K562 (cell line): ENCODE data around the gene DUS3L. TPM values are rescaled to one million over a fixed set of nuclear protein-coding genes. Genes with fewer than 3 reads are reported as not detected.

Source experiments
- ATAC-seq: fragments of 200-7000 bp; cut with Tn5 transposase; 3 replicates; pipeline ENCODE4 v1.9.1; 2020; ENCODE audit warnings: moderate library complexity
- BruUV-seq: library from RNA; stranded (reverse); fragments of 400-500 nt; replicated peaks from 2 replicates; lab custom pipeline; 2021; lab: Mats Ljungman, UMichigan
- CTCF ChIA-PET: fragments of 300-600 bp; formaldehyde crosslinking; extraction: SDS; loops from one replicate; lab custom pipeline; 2021; ENCODE audit warnings: low intra/inter-chr PET ratio; lab: Yijun Ruan, JAX
- POLR2A ChIA-PET: fragments of 300-600, 350-650 bp; sonication (Branson Sonifier 250); formaldehyde crosslinking; extraction: SDS; loops from one replicate; lab custom pipeline; 2021; ENCODE audit warnings: antibody characterized with exemption, inconsistent platforms; lab: Yijun Ruan, JAX
- DNase-seq, 4 experiments: peaks; one replicate each; pipeline versions ENCODE4 v3.0.0 to v3.0.0-alpha.2; 2011 to 2018; ENCODE audit warnings: low spot score in 3 of 4, mixed read lengths in 3 of 4; ENCODE audit errors: extremely low read depth in 1 of 4
- FAIRE-seq: peaks from 2 replicates; lab custom pipeline; 2011; peaks lifted over from hg19 to GRCh38; lab: Jason Lieb, UNC
- H2AFZ ChIP-seq: 2 replicates; pipeline ENCODE4 v1.6.0; 2011; ENCODE audit warnings: low read depth, low read length, control low read depth, inconsistent platforms
- H3K27ac ChIP-seq: fragments of 200-600 bp; 3 replicates; pipeline ENCODE4 v1.8.0; 2011; ENCODE audit warnings: low read depth, mild to moderate bottlenecking, control low read depth, inconsistent platforms, low read length, moderate library complexity, mixed read lengths; ENCODE audit errors: extremely low read depth
- H3K27me3 ChIP-seq, 2 experiments: fragments of 300-600 bp in 1 of 2; 2 replicates in 1 of 2; 3 replicates in 1 of 2; pipeline versions ENCODE4 v1.6.0 to v1.8.0; 2011; ENCODE audit warnings: inconsistent platforms in 2 of 2, low read length in 2 of 2, mild to moderate bottlenecking in 1 of 2, mixed read lengths in 1 of 2, moderate library complexity in 1 of 2; ENCODE audit not compliant: control insufficient read depth in 2 of 2, insufficient read depth in 2 of 2
- H3K36me3 ChIP-seq: fragments of 300-600 bp; 3 replicates; pipeline ENCODE4 v1.8.0; 2011; ENCODE audit warnings: mild to moderate bottlenecking, low read length, inconsistent platforms; ENCODE audit not compliant: control insufficient read depth, insufficient read depth
- H3K4me1 ChIP-seq, 2 experiments: fragments of 200-600 bp in 1 of 2; replicated peaks in 1 of 2; 2 replicates in 1 of 2; 3 replicates in 1 of 2; pipeline versions ENCODE4 v1.5.1 to v1.8.0; 2011; ENCODE audit warnings: inconsistent platforms in 2 of 2, low read length in 2 of 2, mild to moderate bottlenecking in 1 of 2, mixed read lengths in 1 of 2, moderate library complexity in 1 of 2; ENCODE audit not compliant: control insufficient read depth in 2 of 2, insufficient read depth in 2 of 2
- H3K4me2 ChIP-seq: 2 replicates; pipeline ENCODE4 v1.6.1; 2011; ENCODE audit warnings: low read length, control low read depth, inconsistent platforms, mixed read lengths; ENCODE audit not compliant: insufficient read depth
- H3K4me3 ChIP-seq: fragments of 200-600 bp; sonication (generic), shearing (Covaris generic); 2 replicates; pipeline ENCODE4 v1.5.1; 2016; ENCODE audit warnings: control low read depth, inconsistent platforms
- H3K79me2 ChIP-seq: fragments of 200-600 bp; 3 replicates; pipeline ENCODE4 v1.8.0; 2011; ENCODE audit warnings: low read length, inconsistent platforms; ENCODE audit not compliant: control insufficient read depth, insufficient read depth
- H3K9ac ChIP-seq, 2 experiments: 2 replicates each; pipeline versions ENCODE4 v1.6.0 to v1.6.1; 2011; ENCODE audit warnings: low read depth in 2 of 2, low read length in 2 of 2, control low read depth in 1 of 2, inconsistent platforms in 1 of 2, mild to moderate bottlenecking in 1 of 2, mixed read lengths in 1 of 2; ENCODE audit not compliant: insufficient read depth in 1 of 2
- H3K9me1 ChIP-seq: one replicate; pipeline ENCODE4 v1.6.0; 2011; ENCODE audit warnings: inconsistent platforms, mild to moderate bottlenecking, low read length, moderate library complexity; ENCODE audit not compliant: control insufficient read depth, insufficient read depth
- H3K9me3 ChIP-seq: replicated peaks from 2 replicates; pipeline ENCODE4 v1.5.1; 2011; ENCODE audit warnings: low read depth, low read length, inconsistent platforms; ENCODE audit not compliant: control insufficient read depth, insufficient read depth
- H4K20me1 ChIP-seq: replicated peaks from 2 replicates; pipeline ENCODE4 v1.6.1; 2011; ENCODE audit warnings: low read length, inconsistent platforms, mixed read lengths; ENCODE audit not compliant: control insufficient read depth, insufficient read depth
- GATA2 ChIP-seq: sonication (generic); formaldehyde crosslinking; IDR thresholded peaks from 2 replicates; pipeline ENCODE4 v1.4.0; 2020; ENCODE audit warnings: mild to moderate bottlenecking, missing genetic modification reagents
- HMG20B ChIP-seq: fragments of 250-450 bp; sonication (Bioruptor Pico); IDR thresholded peaks from 2 replicates; pipeline ENCODE4 v1.5.0; 2021; ENCODE audit warnings: mild to moderate bottlenecking
- KHSRP ChIP-seq: fragments of 450-650 bp; IDR thresholded peaks from 2 replicates; pipeline ENCODE4 v1.6.1; 2017
- POLR2G ChIP-seq: fragments of 200-400 bp; formaldehyde crosslinking; IDR thresholded peaks from 2 replicates; pipeline ENCODE4 v1.6.1; 2017; ENCODE audit warnings: low read depth, mild to moderate bottlenecking, antibody characterized with exemption, low read length, moderate library complexity
- PPARD ChIP-seq: fragments of 250-450 bp; sonication (Bioruptor Pico); IDR thresholded peaks from 2 replicates; pipeline ENCODE4 v1.8.0; 2022; ENCODE audit warnings: inconsistent platforms, mild to moderate bottlenecking, moderate library complexity
- RBFOX2 ChIP-seq: fragments of 200-400 bp; formaldehyde crosslinking; IDR thresholded peaks from 2 replicates; pipeline ENCODE4 v1.6.1; 2017; ENCODE audit warnings: low read depth, mild to moderate bottlenecking, low read length, moderate library complexity
- ZC3H8 ChIP-seq: fragments of 450-650 bp; IDR thresholded peaks from 2 replicates; pipeline ENCODE4 v1.6.1; 2017
- ZNF134 ChIP-seq: fragments of 250-450 bp; sonication (Bioruptor Pico); conservative IDR thresholded peaks from 2 replicates; pipeline ENCODE4 v1.4.0; 2020
- ZNF445 ChIP-seq: fragments of 250-450 bp; sonication (Bioruptor Pico); IDR thresholded peaks from 2 replicates; pipeline ENCODE4 v1.4.0; 2020; ENCODE audit warnings: low read depth, mild to moderate bottlenecking, moderate library complexity
- ZNF766 ChIP-seq: fragments of 200-800 bp; sonication (Bioruptor generic); conservative IDR thresholded peaks from 2 replicates; pipeline ENCODE4 v1.6.1; 2016; ENCODE audit warnings: missing genetic modification characterization, missing compliant biosample characterization
- WGBS: fragments of 100-300 bp; shearing (Covaris generic); methylation state at CpG from one replicate; pipeline ENCODE4 v1.1.6; 2016; ENCODE audit warnings: low coverage, mixed read lengths; ENCODE audit not compliant: insufficient coverage; ENCODE audit errors: missing lambda C conversion rate; 5-methylcytosine and 5-hydroxymethylcytosine counted together
- in situ Hi-C: fragments of 300-500 bp; cut with MboI; formaldehyde crosslinking; loops from 4 replicates; pipeline ENCODE4 v1.15.0; 2018; ENCODE audit warnings: inconsistent platforms, mixed read lengths
- intact Hi-C: fragments of 100-400 bp; cut with micrococcal nuclease; formaldehyde crosslinking; loops from 2 replicates; pipeline ENCODE4 v1.14.2; 2022
- polyA plus RNA-seq, 8 experiments: library from polyadenylated mRNA; depleted of rRNA in 4 of 8; stranded (reverse) in 5 of 8; unstranded in 3 of 8; fragments of >200 nt; fragmentation: Nextera tagmentation in 2 of 8; fragmentation: Illumina TruSeq in 1 of 8; extraction: Ambion mirVana in 2 of 8; extraction: Trizol in 1 of 8; gene quantifications; 2 replicates each; pipeline versions ENCODE4 v1.2.1 to v1.2.3, GENCODE V29; 2011 to 2014; ENCODE audit warnings: inconsistent platforms in 1 of 8, missing spikeins in 1 of 8
- total RNA-seq, 7 experiments: library from RNA; depleted of rRNA in 6 of 7; stranded (reverse); fragments of >200 nt in 6 of 7; fragmentation: Illumina TruSeq in 2 of 7; extraction: Trizol in 2 of 7; gene quantifications; 2 replicates each; pipeline versions ENCODE4 v1.2.1 to v1.2.3, GENCODE V29; 2011 to 2021; ENCODE audit warnings: low replicate concordance in 1 of 7
- TF ChIP-seq, protein P1 (sequence below), 3 experiments: fragments of 200-800 bp in 1 of 3; fragments of 250-450 bp in 1 of 3; fragments of 450-650 bp in 1 of 3; sonication (Bioruptor Pico) in 1 of 3; sonication (Bioruptor generic) in 1 of 3; formaldehyde crosslinking in 1 of 3; IDR thresholded peaks; 2 replicates each; pipeline versions ENCODE4 v1.6.1 to v1.8.0; 2016 to 2022; ENCODE audit warnings: mild to moderate bottlenecking in 2 of 3, missing genetic modification characterization in 2 of 3, missing compliant biosample characterization in 1 of 3, moderate library complexity in 1 of 3

DUS3L gene
- total and polyA plus RNA-seq, 9 of the 15 experiments (the other 6 are each of a cell fraction or from before 2014, with no cell fraction given) = 1.7 to 102 (median 77.5) TPM

DNA sequence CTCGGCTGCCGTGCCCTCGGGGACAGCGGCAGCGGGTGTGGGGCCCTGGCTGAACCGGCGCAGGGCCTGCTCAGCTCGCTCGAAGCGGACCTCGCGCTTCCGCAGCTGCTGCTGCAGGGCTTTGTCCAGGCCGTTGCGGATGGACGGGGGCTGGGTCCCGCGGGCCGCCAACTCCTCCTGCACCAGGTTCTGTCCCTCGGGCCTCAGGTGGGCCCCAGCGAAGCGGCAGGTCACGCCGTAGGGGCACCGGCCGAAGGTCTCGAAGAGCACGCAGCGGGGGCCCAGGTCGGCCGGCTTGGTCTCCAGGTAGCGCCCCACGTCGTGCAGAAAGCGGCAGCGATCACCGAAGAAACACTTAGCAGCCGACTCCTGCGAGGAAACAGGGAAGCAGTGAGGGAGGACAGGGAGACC is 1.6 kb downstream of the DUS3L start:
- no peak overlapping the region for H2AFZ ChIP-seq
- DNase-seq = no peak
- CTCF ChIA-PET = no interaction called here
- no peaks in the 10 kb centered on the region for H3K27me3 ChIP-seq
- no peaks in the 10 kb centered on the region for H3K9me1 ChIP-seq
- intact Hi-C loops (no loop called here), in situ Hi-C loops (no loop called here)
- TF ChIP-seq ZNF766 (CRISPR knock-in tag) (no peak), KHSRP (no peak), PPARD (no peak), ZNF445 (CRISPR knock-in tag) (no peak), GATA2 (no peak), ZNF134 (no peak), POLR2G (peak; percentile 69), RBFOX2 (peak; percentile 81), ZC3H8 (no peak), HMG20B (no peak)
- TF ChIP-seq, protein P1, sequence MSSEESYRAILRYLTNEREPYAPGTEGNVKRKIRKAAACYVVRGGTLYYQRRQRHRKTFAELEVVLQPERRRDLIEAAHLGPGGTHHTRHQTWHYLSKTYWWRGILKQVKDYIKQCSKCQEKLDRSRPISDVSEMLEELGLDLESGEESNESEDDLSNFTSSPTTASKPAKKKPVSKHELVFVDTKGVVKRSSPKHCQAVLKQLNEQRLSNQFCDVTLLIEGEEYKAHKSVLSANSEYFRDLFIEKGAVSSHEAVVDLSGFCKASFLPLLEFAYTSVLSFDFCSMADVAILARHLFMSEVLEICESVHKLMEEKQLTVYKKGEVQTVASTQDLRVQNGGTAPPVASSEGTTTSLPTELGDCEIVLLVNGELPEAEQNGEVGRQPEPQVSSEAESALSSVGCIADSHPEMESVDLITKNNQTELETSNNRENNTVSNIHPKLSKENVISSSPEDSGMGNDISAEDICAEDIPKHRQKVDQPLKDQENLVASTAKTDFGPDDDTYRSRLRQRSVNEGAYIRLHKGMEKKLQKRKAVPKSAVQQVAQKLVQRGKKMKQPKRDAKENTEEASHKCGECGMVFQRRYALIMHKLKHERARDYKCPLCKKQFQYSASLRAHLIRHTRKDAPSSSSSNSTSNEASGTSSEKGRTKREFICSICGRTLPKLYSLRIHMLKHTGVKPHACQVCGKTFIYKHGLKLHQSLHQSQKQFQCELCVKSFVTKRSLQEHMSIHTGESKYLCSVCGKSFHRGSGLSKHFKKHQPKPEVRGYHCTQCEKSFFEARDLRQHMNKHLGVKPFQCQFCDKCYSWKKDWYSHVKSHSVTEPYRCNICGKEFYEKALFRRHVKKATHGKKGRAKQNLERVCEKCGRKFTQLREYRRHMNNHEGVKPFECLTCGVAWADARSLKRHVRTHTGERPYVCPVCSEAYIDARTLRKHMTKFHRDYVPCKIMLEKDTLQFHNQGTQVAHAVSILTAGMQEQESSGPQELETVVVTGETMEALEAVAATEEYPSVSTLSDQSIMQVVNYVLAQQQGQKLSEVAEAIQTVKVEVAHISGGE (CRISPR knock-in tag; IDR thresholded peaks at IDR 0.05) = no peak
- no peak overlapping the region for H3K27ac ChIP-seq
- WGBS = 100% methylated on average over 3 of the region's 39 CpGs
- no peak for FAIRE-seq
- H3K36me3 ChIP-seq = peaks cover 59% of the 10 kb centered on the region
- peaks cover 4 to 49% of the 10 kb centered on the region in 2 experiments; a peak in 3 of 5 replicates for H3K4me1 ChIP-seq
- H3K4me2 ChIP-seq = no peak overlapping the region; the same call in 1 of the 2 replicates
- BruUV-seq = no TSS peak
- H3K9me3 ChIP-seq = no peaks in the 10 kb centered on the region
- H3K79me2 ChIP-seq = peaks cover 21% of the 10 kb centered on the region
- POLR2A ChIA-PET = interaction anchor here (0.6 to 1.5 kb wide), 8 partner anchors 9 to 1023 kb away, joined by 3 to 4 read pairs (median 3); no protein-coding TSS in a partner anchor
- no peak for ATAC-seq
- H4K20me1 ChIP-seq = 0 out of 2 replicates have a peak, but pooled peaks cover 10% of the 10 kb centered on the region
- peak overlapping the region in 1 of 2 experiments; percentile 99; a peak in 2 of 4 replicates for H3K9ac ChIP-seq
- no peak overlapping the region for H3K4me3 ChIP-seq
